ENCODE measurements around the gene ZNF670.

The ZNF670 gene

GRCh38 chr1:247103859-247104591 is 25.4 kb upstream of the ZNF670 start, which contains the start of gene ZNF669:
TSS of gene ZNF669 (minus strand) at chr1:247104356. CDS start at chr1:247104199, 157 bp downstream.
- peak; percentile 86 to 94 for DNase-seq

GRCh38 chr1:247102381-247102780 is 23.8 kb upstream of the ZNF670 start:
- no peak for DNase-seq

- DNase-seq = no peak
Measured at GRCh38 chr1:247100676-247101279, 22.2 kb upstream of the ZNF670 start.

GRCh38 chr1:247096958-247097357 is 18.3 kb upstream of the ZNF670 start:
- DNase-seq = no peak

- DNase-seq = no peak
Measured at GRCh38 chr1:247096544-247096943, 17.9 kb upstream of the ZNF670 start.

- no peak for DNase-seq
Measured at GRCh38 chr1:247096112-247096511, 17.5 kb upstream of the ZNF670 start.

- DNase-seq = no peak
Measured at GRCh38 chr1:247090455-247090854, 11.8 kb upstream of the ZNF670 start.

GRCh38 chr1:247089616-247090375 is 11.2 kb upstream of the ZNF670 start:
- no peak for DNase-seq

- no peak for DNase-seq
Measured at GRCh38 chr1:247088967-247089366, 10.4 kb upstream of the ZNF670 start.

- no peak for DNase-seq
Measured at GRCh38 chr1:247087256-247087655, 8.6 kb upstream of the ZNF670 start.

- DNase-seq = no peak
Measured at GRCh38 chr1:247085310-247085709, 6.7 kb upstream of the ZNF670 start.

- DNase-seq = no peak
Measured at GRCh38 chr1:247084771-247085170, 6.2 kb upstream of the ZNF670 start.

- DNase-seq = peak in 1 of 2 experiments; percentile 11
Measured at GRCh38 chr1:247079141-247079874, 697 bp upstream of the ZNF670 start.

- no peak for DNase-seq
Measured at GRCh38 chr1:247077876-247078257, 744 bp downstream of the ZNF670 start.

- DNase-seq = no peak
Measured at GRCh38 chr1:247077213-247077612, 1.4 kb downstream of the ZNF670 start.

- no peak for DNase-seq
Measured at GRCh38 chr1:247070645-247071044, 8.0 kb downstream of the ZNF670 start.

GRCh38 chr1:247064304-247064703 is 14.3 kb downstream of the ZNF670 start:
- no peak for DNase-seq

GRCh38 chr1:247060771-247061170 is 17.8 kb downstream of the ZNF670 start:
- no peak for DNase-seq

GRCh38 chr1:247056071-247056470 is 22.5 kb downstream of the ZNF670 start:
- no peak for DNase-seq

- DNase-seq = no peak
Measured at GRCh38 chr1:247054992-247055415, 23.6 kb downstream of the ZNF670 start.

- DNase-seq = no peak
Measured at GRCh38 chr1:247047702-247048101, 30.9 kb downstream of the ZNF670 start.

GRCh38 chr1:247047260-247047659 is 31.4 kb downstream of the ZNF670 start:
- DNase-seq = no peak

- DNase-seq = no peak
Measured at GRCh38 chr1:247043406-247043805, 35.2 kb downstream of the ZNF670 start.

Measured in NCI-H524 (cell line).